BE2C (cell line): Measurements from ENCODE around the gene RTN1.

Source experiments
- DNase-seq: peaks from one replicate; pipeline ENCODE4 v3.0.0-alpha.2; 2020
- H3K27me3 ChIP-seq: fragments of 250-450 bp; sonication (Bioruptor Pico); 2 replicates; pipeline ENCODE4 v1.5.1; 2020; ENCODE audit warnings: mild to moderate bottlenecking
- H3K36me3 ChIP-seq: fragments of 250-450 bp; sonication (Bioruptor Pico); 2 replicates; pipeline ENCODE4 v1.5.1; 2020; ENCODE audit warnings: mild to moderate bottlenecking
- H3K4me1 ChIP-seq: fragments of 250-450 bp; sonication (Bioruptor Pico); 2 replicates; pipeline ENCODE4 v1.5.1; 2020
- H3K4me3 ChIP-seq: 2 replicates; pipeline ENCODE4 v1.5.1; 2011; ENCODE audit warnings: low read depth, low read length
- H3K9me3 ChIP-seq: fragments of 250-450 bp; sonication (Bioruptor Pico); 2 replicates; pipeline ENCODE4 v1.5.1; 2020
- CTCF ChIP-seq: IDR thresholded peaks from 2 replicates; pipeline ENCODE4 v1.5.1; 2012; ENCODE audit warnings: mild to moderate bottlenecking, low read depth, low read length

Gene RTN1

GRCh38 chr14:59819446-59820088 is 51.0 kb downstream of the RTN1 start:
- TF ChIP-seq CTCF: no peak
- no peaks in the 10 kb centered on the region for H3K27me3 ChIP-seq
- no peaks in the 10 kb centered on the region for H3K9me3 ChIP-seq
- no peak for DNase-seq
- H3K4me1 ChIP-seq: no peaks in the 10 kb centered on the region
- H3K4me3 ChIP-seq: no peak overlapping the region
- H3K36me3 ChIP-seq: no peaks in the 10 kb centered on the region

- Histone ChIP-seq H3K9me3 (no peaks in the 10 kb centered on the region), H3K4me3 (no peak overlapping the region), H3K27me3 (no peaks in the 10 kb centered on the region), H3K36me3 (no peaks in the 10 kb centered on the region), H3K4me1 (no peaks in the 10 kb centered on the region)
- no peak for TF ChIP-seq CTCF
- no peak for DNase-seq
These were observed 53.6 kb downstream of the RTN1 start for GRCh38 chr14:59816941-59817340.

- no peak for TF ChIP-seq CTCF
- no peaks in the 10 kb centered on the region for H3K36me3 ChIP-seq
- no peaks in the 10 kb centered on the region for H3K4me1 ChIP-seq
- no peaks in the 10 kb centered on the region for H3K9me3 ChIP-seq
- no peak overlapping the region for H3K4me3 ChIP-seq
- H3K27me3 ChIP-seq: no peaks in the 10 kb centered on the region
- DNase-seq: no peak
These were observed 55.6 kb downstream of the RTN1 start for GRCh38 chr14:59814988-59815387.

- H3K36me3 ChIP-seq: no peaks in the 10 kb centered on the region
- no peaks in the 10 kb centered on the region for H3K27me3 ChIP-seq
- H3K4me3 ChIP-seq: no peak overlapping the region
- no peaks in the 10 kb centered on the region for H3K9me3 ChIP-seq
- no peaks in the 10 kb centered on the region for H3K4me1 ChIP-seq
- TF ChIP-seq CTCF: no peak
- no peak for DNase-seq
These were observed 58.8 kb downstream of the RTN1 start for GRCh38 chr14:59811815-59812214.

GRCh38 chr14:59811073-59811472 is 59.5 kb downstream of the RTN1 start:
- TF ChIP-seq CTCF: no peak
- Histone ChIP-seq H3K36me3 (no peaks in the 10 kb centered on the region), H3K4me3 (no peak overlapping the region), H3K4me1 (no peaks in the 10 kb centered on the region), H3K27me3 (no peaks in the 10 kb centered on the region), H3K9me3 (no peaks in the 10 kb centered on the region)
- DNase-seq: no peak

- TF ChIP-seq CTCF: no peak
- Histone ChIP-seq H3K27me3 (no peaks in the 10 kb centered on the region), H3K4me3 (no peak overlapping the region)
These were observed 67.5 kb downstream of the RTN1 start for GRCh38 chr14:59803052-59803540.

More at GRCh38 chr14:59803052-59803540, 67.5 kb downstream of the RTN1 start:
- Histone ChIP-seq H3K4me1 (no peaks in the 10 kb centered on the region), H3K36me3 (no peaks in the 10 kb centered on the region), H3K9me3 (no peaks in the 10 kb centered on the region)
- no peak for DNase-seq
